Choroid plexus epithelial cell (primary cell): ENCODE results near the gene ARAP2.
A peak's percentile ranks its signal among the peaks of the same experiment; 100 is the strongest.

Experiments
- DNase-seq: peaks from one replicate; pipeline ENCODE4 v3.0.0-alpha.2; 2010; ENCODE audit warnings: low read depth
- H3K4me3 ChIP-seq: 2 replicates; pipeline ENCODE4 v1.5.1; 2011; ENCODE audit warnings: low read depth, mild to moderate bottlenecking, control low read depth, low read length, moderate library complexity
- TF ChIP-seq, protein P1 (sequence below): conservative IDR thresholded peaks from 2 replicates; pipeline ENCODE4 v1.5.1; 2011; ENCODE audit warnings: low read depth, mild to moderate bottlenecking, control low read depth, inconsistent platforms, low read length, moderate library complexity

The ARAP2 gene

DNA sequence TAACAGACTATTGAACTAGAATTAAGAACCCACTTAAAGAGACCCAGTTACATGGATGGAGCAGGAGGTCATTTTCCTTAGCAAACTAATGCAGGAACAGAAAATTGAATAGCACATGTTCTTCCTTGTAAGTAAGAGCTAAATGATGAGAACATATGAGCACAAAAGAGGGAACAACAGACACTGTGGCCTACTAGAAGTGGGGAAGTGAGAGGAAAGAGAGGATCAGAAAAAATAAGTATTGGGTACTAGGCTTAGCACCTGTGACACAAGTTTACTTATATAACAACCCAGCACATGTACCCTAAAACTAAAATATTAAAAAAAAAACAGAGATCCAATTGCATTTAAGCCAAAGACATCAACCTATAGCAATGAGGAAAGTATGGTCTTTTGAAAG, 26.2 kb downstream of the ARAP2 start:
- no peak for DNase-seq
- TF ChIP-seq, protein P1, sequence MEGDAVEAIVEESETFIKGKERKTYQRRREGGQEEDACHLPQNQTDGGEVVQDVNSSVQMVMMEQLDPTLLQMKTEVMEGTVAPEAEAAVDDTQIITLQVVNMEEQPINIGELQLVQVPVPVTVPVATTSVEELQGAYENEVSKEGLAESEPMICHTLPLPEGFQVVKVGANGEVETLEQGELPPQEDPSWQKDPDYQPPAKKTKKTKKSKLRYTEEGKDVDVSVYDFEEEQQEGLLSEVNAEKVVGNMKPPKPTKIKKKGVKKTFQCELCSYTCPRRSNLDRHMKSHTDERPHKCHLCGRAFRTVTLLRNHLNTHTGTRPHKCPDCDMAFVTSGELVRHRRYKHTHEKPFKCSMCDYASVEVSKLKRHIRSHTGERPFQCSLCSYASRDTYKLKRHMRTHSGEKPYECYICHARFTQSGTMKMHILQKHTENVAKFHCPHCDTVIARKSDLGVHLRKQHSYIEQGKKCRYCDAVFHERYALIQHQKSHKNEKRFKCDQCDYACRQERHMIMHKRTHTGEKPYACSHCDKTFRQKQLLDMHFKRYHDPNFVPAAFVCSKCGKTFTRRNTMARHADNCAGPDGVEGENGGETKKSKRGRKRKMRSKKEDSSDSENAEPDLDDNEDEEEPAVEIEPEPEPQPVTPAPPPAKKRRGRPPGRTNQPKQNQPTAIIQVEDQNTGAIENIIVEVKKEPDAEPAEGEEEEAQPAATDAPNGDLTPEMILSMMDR, result no peak
- no peak overlapping the region for H3K4me3 ChIP-seq

DNA sequence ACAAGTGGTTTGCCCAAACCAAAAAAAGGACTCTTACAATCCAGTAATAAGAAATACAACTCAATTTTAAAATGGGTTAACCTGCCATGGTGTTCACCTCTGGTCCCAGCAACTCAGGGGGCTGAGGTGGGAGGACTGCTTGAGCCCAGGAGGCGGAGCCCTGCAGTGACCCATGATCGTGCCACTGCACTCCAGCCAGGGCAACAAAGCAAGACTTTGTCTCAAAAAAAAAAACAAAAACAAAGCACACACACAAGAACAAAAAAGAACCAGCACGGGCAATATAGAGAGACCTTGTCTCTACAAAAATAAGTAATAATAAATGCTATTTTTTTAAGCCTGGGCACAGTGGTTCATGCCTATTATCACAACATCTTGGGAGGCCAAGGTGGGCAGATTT, 28.7 kb downstream of the ARAP2 start:
- no peak for DNase-seq
- H3K4me3 ChIP-seq, result no peak overlapping the region
- TF ChIP-seq, protein P1, result no peak

DNA sequence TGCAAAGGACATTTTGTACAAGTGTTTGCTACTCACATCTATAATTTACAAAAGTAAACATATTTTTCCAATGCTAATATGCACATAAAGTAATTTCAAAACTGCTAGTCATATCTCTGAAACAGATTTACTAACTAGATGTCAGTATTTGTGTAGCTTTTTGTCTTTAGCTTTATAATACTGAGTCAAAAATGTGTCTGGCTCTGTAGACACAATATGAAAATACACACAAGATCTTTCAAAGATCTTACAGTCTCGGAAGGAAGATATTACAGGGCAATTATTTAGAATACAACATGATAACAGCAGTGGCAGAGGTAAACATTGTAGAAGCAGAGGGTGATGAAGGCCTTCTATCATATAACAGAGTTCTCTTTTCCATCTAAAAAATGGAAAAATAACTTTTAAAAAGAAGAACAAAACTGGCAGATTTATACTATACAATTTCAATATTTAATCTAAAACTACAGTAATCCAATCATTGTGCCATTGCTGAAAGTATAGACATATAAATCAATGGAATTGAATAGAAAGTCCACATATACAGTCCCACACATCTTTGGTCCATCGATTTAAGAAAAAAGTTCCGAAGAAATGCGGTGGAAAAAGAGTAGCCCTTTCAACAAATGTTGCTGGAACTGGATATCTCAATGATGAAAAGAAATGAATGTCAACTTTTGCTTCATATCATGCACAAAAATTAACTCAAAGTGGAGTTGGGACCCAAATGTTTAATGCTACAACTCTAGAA, 29.4 kb downstream of the ARAP2 start:
- TF ChIP-seq, protein P1, result no peak
- no peak overlapping the region for H3K4me3 ChIP-seq
- DNase-seq, result no peak

DNA sequence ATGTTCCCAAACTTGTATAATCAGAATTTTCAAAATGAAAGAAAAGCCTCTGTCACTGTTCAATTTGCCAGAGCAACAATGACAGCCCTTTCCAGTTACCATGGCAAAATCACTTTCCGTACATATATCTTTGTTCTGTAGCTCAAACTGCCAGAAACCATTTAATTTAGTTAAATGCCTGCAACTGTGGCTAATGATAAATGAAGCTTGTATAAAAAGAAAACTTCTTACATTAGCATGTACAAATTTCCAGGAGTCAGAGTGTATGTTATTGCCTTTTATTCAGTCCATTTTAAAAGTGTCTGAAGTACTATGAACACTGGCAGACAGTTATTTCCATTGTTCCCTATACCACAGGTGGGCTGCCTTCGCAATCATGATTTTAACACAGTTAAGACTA, 30.3 kb downstream of the ARAP2 start:
- no peak for DNase-seq
- TF ChIP-seq, protein P1, result no peak
- H3K4me3 ChIP-seq, result no peak overlapping the region

DNA sequence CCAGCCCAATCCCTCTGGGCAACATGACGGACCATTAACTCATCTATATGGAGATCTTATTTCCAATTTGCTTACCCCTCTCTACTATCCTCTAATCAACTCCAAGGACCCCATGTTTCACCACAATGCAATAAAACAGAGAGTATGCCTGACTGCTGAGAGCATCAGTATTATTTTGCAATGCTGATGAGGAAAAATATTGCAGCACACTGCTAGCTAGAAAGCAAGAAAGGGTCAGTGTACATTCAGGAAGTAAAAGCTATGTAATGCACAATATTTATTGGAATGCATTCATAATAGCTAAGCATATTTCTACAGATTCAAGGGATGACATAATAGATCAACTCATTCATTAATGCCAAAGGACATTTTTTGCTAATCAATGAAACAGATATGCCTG, 33.2 kb downstream of the ARAP2 start:
- TF ChIP-seq, protein P1, result no peak
- no peak overlapping the region for H3K4me3 ChIP-seq
- no peak for DNase-seq

DNA sequence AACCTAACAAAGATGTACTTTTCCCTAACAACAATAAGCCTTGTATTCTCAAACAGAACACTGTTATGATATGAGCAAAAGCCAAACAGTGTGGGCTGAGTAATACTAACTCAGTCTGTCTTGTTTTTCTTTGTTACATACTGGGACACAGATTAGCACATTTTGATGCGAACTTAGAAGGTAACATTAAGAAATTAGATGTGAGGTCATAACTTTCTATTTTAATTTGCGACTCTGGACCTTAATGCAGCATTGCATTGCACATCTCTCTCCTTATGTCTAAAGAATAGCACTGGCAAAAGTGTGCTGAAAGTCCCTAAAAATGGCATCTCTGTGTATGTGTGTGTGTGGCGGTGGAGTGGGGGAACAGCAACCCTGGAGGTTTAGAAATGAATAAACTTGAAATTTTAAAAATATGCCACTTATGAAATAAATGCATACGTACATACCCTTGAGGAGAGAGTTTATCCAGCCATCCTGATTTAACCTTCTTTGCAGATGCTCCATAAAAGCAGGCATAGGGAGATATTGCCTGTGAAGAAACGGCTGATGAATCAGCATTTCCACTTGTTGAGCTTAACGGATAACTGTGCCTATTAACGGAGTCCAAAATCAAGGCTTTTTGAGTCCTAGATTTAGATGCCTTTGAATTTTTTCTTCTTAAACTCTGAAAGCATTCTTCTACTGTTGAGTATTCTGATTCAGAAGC, 34.2 kb downstream of the ARAP2 start:
- no peak overlapping the region for H3K4me3 ChIP-seq
- TF ChIP-seq, protein P1, result no peak
- peak; percentile 13 for DNase-seq

DNA sequence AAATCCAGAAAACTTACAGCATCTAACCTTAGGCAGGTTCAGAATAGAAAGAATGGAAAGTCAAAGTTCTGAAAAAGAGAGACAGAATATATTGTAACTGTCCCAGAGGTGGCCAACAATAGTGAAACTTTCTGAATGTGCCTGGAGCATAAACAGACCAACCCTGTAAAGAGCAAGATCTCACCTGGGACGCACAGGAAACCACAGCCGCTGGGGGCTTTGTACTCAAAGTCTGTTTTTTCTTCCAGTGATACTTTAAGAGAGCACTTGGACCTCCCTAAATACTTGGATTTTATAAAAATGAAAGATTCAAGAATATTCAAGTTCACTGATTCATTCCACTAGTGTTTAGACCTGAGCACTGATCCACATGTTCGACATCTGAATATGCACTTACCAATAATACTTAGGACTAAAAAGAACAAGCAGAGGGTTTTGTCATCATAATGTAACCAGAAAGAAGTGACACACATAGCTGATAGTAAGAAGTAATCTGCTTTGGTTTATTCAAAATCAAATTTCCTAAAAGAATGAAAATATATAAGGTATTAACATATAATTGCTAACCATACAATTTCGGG, 35.3 kb downstream of the ARAP2 start:
- no peak overlapping the region for H3K4me3 ChIP-seq
- TF ChIP-seq, protein P1, result no peak
- no peak for DNase-seq
